Lung (tissue), 12 donors: ENCODE measurements around the gene STIM2. TPM values are rescaled to one million over a fixed set of nuclear protein-coding genes. Genes with fewer than 3 reads are reported as not detected.

Experiments
- ATAC-seq: fragments of 200-7000 bp; cut with Tn5 transposase; one replicate; pipeline ENCODE4 v1.9.1; 2020; ENCODE audit warnings: moderate number of reproducible peaks; ENCODE audit not compliant: insufficient read depth, low FRiP score
- DNase-seq, 3 donors: peaks; one replicate each; pipeline ENCODE4 v3.0.0-alpha.2; 2013 to 2017
- H3K27ac ChIP-seq, 2 donors: one replicate each; pipeline ENCODE4 v1.5.1; 2013; ENCODE audit warnings: mild to moderate bottlenecking in 2 of 2, moderate library complexity in 2 of 2, control low read depth in 1 of 2, inconsistent platforms in 1 of 2, low read depth in 1 of 2, low read length in 1 of 2
- H3K27me3 ChIP-seq, 3 donors: one replicate each; pipeline ENCODE4 v1.5.1; 2013; ENCODE audit warnings: low read length in 2 of 3; ENCODE audit not compliant: control insufficient read depth in 3 of 3, insufficient read depth in 3 of 3
- H3K36me3 ChIP-seq, 4 donors: one replicate each; pipeline ENCODE4 v1.5.1; 2013; ENCODE audit warnings: low read length in 4 of 4, mild to moderate bottlenecking in 1 of 4, moderate library complexity in 1 of 4; ENCODE audit not compliant: control insufficient read depth in 4 of 4, insufficient read depth in 4 of 4
- H3K4me1 ChIP-seq, 5 donors: one replicate each; pipeline ENCODE4 v1.5.1; 2013; ENCODE audit warnings: low read length in 5 of 5, mild to moderate bottlenecking in 2 of 5, moderate library complexity in 1 of 5; ENCODE audit not compliant: control insufficient read depth in 5 of 5, insufficient read depth in 5 of 5
- H3K4me3 ChIP-seq: one replicate; pipeline ENCODE4 v1.5.1; 2013; ENCODE audit warnings: mild to moderate bottlenecking, control low read depth, moderate library complexity
- H3K9ac ChIP-seq, 2 donors: one replicate each; pipeline ENCODE4 v1.5.1; 2013; ENCODE audit warnings: low read length in 2 of 2, control low read depth in 1 of 2; ENCODE audit not compliant: insufficient read depth in 1 of 2
- H3K9me3 ChIP-seq, 4 donors: one replicate each; pipeline ENCODE4 v1.5.1; 2013; ENCODE audit warnings: low read length in 3 of 4, mild to moderate bottlenecking in 1 of 4, moderate library complexity in 1 of 4; ENCODE audit not compliant: control insufficient read depth in 4 of 4, insufficient read depth in 3 of 4
- WGBS, 2 donors: extraction: QIAGEN DNeasy Blood & Tissue Kit; methylation state at CpG; one replicate each; pipeline ENCODE4 v1.1.7; 2013; 5-methylcytosine and 5-hydroxymethylcytosine counted together
- polyA plus RNA-seq, 2 donors: library from polyadenylated mRNA; stranded (reverse); fragments of 200-250 nt; gene quantifications; one replicate each; pipeline ENCODE4 v1.2.1, GENCODE V29; 2013
- total RNA-seq, 2 donors: library from RNA; depleted of rRNA in 1 of 2; stranded (reverse); fragments of >200 nt in 1 of 2; gene quantifications; one replicate each; pipeline ENCODE4 v1.2.1, GENCODE V29; 2014 to 2021
- TF ChIP-seq, protein P1 (sequence below): IDR thresholded peaks from 2 replicates; pipeline ENCODE4 v1.5.1; 2012; ENCODE audit warnings: mild to moderate bottlenecking; ENCODE audit errors: control extremely low read depth, extremely low read depth
- donor health status: control.
- donor health status: control.
- donor health status: Bipolar disorder and iron deficiency.
- donor health status: healthy.
- donor health status: DM: yes; HTN: yes; CAD: no.

Gene STIM2
- total and polyA plus RNA-seq, 4 donors, result 12.7 to 35.5 (median 25.9) TPM

DNA sequence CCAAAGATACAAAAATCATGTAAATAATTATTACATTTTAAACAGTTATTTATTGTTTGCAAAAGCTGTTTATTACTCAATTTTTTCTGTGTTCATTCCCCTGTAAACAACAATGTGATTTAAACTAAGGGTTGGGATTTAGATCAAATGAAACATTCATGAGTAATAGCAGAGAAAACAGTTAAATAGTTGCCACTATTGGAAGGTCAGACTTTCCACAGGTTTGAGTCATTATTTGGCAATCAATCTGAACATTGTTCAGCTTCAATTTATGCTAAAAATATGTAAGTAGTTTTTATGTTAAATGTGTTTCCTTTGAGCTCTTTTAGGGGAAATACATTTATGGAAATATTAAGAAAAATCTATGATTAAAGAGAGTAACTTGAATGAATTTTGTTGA is 144.9 kb downstream of the STIM2 start:
- H3K4me1 ChIP-seq, result peaks cover 0 to 48% (median 8%) of the 10 kb centered on the region in 5 donors
- H3K27ac ChIP-seq, result no peak overlapping the region
- no peaks in the 10 kb centered on the region for H3K27me3 ChIP-seq
- TF ChIP-seq, protein P1, sequence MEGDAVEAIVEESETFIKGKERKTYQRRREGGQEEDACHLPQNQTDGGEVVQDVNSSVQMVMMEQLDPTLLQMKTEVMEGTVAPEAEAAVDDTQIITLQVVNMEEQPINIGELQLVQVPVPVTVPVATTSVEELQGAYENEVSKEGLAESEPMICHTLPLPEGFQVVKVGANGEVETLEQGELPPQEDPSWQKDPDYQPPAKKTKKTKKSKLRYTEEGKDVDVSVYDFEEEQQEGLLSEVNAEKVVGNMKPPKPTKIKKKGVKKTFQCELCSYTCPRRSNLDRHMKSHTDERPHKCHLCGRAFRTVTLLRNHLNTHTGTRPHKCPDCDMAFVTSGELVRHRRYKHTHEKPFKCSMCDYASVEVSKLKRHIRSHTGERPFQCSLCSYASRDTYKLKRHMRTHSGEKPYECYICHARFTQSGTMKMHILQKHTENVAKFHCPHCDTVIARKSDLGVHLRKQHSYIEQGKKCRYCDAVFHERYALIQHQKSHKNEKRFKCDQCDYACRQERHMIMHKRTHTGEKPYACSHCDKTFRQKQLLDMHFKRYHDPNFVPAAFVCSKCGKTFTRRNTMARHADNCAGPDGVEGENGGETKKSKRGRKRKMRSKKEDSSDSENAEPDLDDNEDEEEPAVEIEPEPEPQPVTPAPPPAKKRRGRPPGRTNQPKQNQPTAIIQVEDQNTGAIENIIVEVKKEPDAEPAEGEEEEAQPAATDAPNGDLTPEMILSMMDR, result no peak
- no peaks in the 10 kb centered on the region for H3K9me3 ChIP-seq
- no peak overlapping the region for H3K9ac ChIP-seq
- H3K36me3 ChIP-seq, result peaks cover 0 to 4% (median 3%) of the 10 kb centered on the region in 4 donors
- DNase-seq (no peak), ATAC-seq (no peak)
- H3K4me3 ChIP-seq, result no peak overlapping the region

DNA sequence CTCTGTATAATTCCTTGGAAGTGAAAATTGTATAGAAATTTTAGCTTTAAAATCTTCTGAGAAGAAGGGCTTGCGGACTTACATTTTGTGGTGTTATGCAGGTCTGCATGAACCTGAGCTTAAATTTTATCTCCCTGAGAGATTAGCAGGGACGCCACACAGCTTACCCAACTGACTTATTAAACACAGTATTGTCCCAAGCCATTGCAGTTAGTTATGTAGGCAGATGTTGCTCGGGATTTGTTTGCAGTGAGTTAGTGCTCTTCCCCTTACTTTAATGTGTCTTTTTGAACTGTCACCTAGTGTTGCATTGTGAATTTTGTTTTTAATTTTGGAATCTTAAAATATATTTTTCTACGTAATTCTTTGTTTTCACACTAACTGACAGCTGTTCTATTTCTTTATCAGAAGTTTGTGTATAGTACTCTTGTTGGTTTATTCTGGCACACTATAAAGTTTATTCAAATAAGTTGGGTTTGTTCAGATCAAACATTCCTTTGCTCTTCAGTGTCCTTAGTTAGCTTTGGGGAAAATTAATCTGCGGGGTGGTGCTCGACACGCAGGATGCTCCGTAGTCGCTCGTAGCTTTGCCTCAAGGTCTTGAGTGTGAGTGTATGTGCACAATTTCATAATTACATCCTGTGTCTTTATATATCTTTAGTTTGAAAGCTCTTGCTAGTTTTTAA is 145.4 kb downstream of the STIM2 start:
- no peak for ATAC-seq
- peaks cover 0 to 4% (median 3%) of the 10 kb centered on the region in 4 donors for H3K36me3 ChIP-seq
- WGBS, 2 donors, result 43 to 70% methylated on average over 10 of the region's 10 CpGs
- no peaks in the 10 kb centered on the region for H3K9me3 ChIP-seq
- no peak overlapping the region for H3K4me3 ChIP-seq
- H3K27ac ChIP-seq, result no peak overlapping the region
- TF ChIP-seq, protein P1, result no peak
- H3K27me3 ChIP-seq, result no peaks in the 10 kb centered on the region
- H3K9ac ChIP-seq, result peak overlapping the region in 1 of 2 donors; percentile 61
- H3K4me1 ChIP-seq, result peaks cover 0 to 50% (median 8%) of the 10 kb centered on the region in 5 donors
- peak in 2 of 3 donors; percentile 61 to 69 for DNase-seq

DNA sequence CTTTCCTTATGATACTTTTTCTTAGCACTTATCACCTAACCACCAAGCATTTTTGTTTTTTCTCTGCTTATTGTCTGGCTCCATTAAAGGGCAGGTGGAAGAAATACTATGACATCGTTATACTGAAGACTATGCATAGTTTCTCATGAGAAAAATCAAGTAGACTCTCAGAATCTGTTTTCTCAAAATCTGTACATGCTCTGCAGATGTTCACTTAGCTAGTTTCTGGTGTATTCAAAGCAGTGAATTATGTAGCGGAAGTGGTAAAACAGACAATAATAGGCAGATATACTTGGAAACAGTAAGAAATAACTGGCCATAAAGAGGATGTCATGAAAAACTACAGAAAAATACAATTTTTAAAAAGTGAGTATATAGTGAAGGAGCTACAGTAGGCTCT is 146.0 kb downstream of the STIM2 start:
- no peak overlapping the region for H3K27ac ChIP-seq
- 24 to 36% methylated on average over 2 of the region's 2 CpGs for WGBS, 2 donors

More for the DNA sequence above, 146.0 kb downstream of the STIM2 start:
- TF ChIP-seq, protein P1, result no peak
- Histone ChIP-seq H3K9ac (no peak overlapping the region), H3K9me3 (no peaks in the 10 kb centered on the region), H3K36me3 (peaks cover 0 to 4% (median 3%) of the 10 kb centered on the region in 4 donors), H3K4me1 (peaks cover 0 to 50% (median 8%) of the 10 kb centered on the region in 5 donors), H3K27me3 (no peaks in the 10 kb centered on the region), H3K4me3 (no peak overlapping the region)
- no peak for ATAC-seq
- no peak for DNase-seq
